Endometrium (tissue), 2 donors: ENCODE results near the gene GKAP1.
"Not testable (repeated sequence)": the region's sequence is repeated elsewhere in the genome, so short reads cannot be mapped to it uniquely, and the experiment has no call there.

ENCODE experiments used
- FAIRE-seq: peaks from 2 replicates; lab custom pipeline; 2012; peaks lifted over from hg19 to GRCh38; lab: Jason Lieb, UNC
- donor health status: control.
- donor health status: control.

The GKAP1 gene

DNA sequence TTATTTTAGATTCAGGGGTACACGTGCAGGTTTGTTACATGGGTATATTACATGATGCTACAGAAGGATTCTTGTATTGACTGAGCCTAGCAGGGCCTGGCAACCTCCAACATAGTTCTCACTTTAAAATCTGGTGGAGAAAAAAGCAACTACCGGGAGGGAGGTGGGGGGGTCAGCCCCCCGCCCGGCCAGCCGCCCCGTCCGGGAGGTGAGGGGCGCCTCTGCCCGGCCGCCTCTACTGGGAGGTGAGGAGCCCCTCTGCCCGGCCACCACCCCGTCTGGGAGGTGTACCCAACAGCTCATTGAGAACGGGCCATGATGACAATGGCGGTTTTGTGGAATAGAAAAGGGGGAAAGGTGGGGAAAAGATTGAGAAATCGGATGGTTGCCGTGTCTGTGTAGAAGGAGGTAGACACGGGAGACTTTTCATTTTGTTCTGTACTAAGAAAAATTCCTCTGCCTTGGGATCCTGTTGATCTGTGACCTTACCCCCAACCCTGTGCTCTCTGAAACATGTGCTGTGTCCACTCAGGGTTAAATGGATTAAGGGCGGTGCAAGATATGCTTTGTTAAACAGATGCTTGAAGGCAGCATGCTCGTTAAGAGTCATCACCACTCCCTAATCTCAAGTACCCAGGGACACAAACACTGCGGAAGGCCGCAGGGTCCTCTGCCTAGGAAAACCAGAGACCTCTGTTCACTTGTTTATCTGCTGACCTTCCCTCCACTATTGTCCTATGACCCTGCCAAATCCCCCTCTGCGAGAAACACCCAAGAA is 88.8 kb downstream of the GKAP1 start:
- not testable (repeated sequence) for FAIRE-seq

DNA sequence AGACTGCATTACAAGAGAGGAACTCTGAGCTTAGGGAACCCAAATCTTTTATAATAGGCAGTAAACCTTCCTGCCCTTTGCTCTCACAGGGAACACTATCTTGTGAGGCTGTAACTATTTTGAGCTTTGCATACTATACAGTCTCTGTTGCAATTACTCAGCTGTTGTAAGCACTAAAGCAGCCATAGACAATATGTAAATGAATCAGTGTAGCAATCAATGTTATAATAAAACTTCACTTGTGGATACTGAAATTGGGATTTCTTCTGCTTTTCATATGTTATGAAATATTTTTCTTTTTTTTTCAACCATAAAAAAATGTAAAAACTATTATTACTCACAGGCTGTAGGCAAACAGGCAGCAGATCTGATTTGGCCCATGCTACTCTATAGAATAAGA is 93.1 kb downstream of the GKAP1 start:
- no peak for FAIRE-seq

DNA sequence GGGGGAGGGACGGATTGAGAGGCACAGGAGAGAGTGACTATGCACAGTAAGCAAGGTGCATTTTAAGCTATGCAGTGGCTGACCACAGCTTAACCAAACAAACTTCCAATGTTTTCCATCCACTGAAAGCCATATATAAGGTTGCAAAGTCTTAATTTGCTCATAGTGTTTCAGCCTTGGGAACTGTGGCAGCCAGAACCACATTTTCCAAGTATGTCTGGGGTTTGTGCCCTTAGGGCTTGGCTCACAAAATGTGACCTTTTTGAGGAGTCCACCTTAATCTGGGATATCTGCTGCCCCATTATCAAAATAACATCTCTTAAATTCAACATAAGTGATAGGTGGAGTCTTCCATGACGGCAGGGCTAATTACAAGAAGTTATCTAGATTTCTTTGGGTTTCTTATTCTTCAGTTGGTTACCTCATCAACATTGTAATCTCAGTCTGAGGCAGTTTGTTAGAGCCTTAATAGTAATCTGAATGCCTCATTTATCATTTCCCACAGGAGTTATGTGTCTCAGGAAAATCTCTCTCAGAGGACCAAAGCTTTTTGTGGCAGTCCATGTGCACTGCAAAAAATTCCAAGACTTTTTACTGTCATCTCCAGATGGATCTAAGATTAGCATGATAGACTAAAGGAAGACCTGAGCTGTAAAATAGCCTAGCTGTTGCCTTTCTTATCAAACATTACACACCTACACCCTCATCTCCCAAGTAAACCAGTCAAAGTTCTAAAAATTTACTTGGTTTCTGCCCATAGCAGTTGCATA is 94.7 kb downstream of the GKAP1 start:
- FAIRE-seq, result no peak

DNA sequence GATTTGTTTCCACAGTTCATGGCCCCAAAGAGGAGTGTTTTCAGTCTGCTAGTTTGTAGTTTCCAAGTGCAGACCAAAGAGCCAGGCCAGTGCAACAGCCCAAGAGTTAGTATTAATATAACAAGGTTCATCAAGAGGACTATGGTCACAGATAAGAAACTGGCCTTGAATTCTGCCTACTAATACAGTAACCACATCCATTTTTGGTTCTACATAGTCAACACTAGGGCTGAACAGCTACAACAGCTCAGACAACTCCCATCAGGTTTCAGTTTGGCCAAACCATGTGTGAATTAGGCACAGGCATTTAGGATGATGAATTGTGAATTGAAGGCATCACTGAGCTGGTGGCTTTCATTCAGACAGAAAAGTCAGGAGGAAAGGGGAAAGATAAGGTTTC is 96.1 kb downstream of the GKAP1 start:
- FAIRE-seq, result no peak

DNA sequence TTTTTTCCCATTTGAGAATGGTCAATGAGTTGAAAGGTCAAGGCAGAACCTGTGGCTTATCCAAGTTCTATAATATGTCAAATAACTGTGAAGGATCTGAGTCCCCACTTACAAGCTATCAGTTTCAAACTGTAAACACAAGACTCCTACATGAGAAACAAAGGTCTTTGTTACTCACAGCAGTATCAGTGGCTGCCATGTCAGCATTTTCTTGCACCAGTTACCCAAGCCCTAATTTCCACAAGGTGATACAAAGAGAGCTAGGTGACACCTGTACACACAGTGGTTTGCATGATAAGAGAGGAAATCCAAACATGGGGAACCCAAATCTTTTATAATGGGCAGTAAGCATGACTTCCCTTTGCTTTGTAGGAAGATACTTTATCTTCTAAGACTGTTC is 101.8 kb downstream of the GKAP1 start:
- FAIRE-seq, result no peak

DNA sequence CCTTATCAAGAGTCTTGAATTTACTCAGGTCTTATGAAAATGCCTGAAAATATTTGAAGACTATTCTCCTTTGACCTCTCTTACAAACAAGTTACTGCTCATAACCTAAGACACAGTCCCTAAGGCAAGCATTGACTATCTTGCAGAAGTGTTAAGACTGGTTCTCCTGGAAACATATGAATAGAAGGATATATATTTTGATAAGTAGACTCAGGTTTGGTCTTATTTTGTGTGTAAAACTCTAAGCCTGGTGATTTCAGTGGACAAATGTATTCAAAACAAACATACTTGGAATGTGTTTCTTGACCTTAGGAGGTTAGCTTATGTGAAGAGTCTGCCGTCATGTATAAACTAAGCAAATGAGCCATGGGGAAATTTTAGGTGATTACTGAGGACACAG is 102.3 kb downstream of the GKAP1 start:
- FAIRE-seq, result no peak

DNA sequence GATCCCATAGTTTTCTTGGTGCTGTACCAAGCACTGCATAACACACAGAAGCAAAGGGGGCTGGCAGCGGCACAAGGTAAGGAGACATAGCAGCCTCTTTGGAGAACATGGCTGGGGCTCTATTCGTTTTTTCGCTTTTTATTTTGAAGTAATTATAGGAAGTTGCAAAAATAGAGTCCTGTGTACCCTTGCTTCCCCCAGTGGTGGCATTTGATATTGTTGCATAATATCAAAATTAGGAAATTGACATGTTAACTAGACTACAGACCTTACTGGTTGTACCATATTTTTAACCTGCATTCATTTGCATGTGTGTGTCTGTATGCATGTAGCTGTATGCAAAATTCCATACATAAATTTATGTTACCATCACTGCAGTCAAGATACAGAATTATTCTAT is 103.2 kb downstream of the GKAP1 start:
- no peak for FAIRE-seq

DNA sequence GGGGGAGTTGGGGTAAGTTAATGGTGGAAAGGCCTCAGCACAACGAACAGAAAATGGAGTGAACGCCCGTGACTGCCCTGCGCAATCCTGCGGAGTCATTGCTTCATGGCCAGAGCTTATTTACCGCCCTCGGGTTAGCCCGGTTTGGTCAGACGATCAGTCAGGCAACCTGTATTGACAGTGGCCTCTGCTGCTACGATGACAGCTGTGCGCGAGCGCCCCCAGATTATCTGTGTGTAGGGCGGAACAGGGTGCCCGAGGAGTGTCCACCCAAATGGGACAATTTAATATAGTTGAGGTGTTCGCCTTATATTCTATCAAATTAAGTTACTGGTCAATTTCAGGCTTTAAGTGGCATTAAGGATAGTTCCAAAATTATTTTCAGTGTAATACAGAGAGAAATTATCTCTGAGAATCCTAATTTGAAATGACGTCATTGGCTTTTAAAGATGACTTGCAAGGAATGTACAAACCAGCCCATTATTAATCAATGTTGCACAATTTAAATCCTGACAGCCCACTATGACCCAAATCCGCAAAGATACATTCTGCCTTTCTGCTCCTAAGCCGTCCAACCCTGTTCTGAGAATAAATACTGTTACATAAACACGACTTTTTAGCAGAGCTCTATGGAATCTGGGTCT is 108.9 kb downstream of the GKAP1 start:
- FAIRE-seq, result no peak

DNA sequence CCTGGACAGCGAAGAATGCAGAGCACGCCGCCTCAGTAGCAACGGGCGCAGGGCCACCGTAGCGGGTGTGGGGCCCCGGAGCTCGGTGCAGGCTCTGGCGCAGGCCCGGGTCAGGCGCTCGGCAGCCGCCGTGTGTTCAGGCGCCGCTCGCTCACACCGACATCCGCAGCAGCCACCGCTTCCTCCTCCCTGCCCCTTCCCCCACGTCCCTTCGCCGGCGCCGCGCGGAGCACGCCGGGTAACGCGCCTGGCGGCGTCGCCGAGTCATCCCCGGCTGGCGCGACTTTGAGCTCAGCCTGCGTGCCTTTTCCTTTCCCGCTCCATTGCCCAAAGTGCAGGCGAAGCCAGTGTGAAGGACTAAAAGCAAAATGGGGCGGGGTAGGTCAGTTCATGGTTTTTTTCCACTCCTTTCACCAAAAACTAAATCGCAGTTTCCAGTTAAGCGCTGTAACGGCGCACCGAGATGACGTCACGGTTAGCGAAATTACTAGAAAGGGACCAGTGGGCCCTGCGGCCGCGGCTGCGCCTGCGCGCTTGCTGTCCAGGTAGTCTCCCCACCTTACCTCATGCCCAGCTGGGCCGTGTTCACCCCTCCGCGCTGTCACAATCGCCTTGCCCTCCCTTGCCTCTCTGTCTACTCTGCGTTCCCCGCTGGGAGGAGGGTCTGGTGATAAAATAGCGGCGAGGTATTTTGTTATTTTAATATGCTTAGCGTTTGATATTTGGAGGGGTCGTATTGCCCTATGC is 109.6 kb downstream of the GKAP1 start, which contains the start of gene UBQLN1:
TSS of gene UBQLN1 (minus strand) at position 191 of the 747 bp plus-strand sequence. CDS start 279 bp downstream, outside the sequence.
- no peak for FAIRE-seq

DNA sequence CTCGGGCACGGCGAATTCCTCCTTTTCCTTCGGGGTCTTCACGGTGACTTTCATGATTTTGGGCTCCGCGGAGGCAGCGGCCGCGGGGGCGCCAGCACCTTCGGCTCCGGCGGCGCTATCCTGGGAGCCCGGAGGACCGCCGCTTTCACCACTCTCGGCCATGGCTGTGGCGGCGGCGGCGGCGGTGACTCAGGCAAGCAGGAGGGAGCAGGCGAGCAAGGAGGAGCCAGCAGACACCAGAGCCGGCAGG is 110.1 kb downstream of the GKAP1 start:
- FAIRE-seq, result no peak

DNA sequence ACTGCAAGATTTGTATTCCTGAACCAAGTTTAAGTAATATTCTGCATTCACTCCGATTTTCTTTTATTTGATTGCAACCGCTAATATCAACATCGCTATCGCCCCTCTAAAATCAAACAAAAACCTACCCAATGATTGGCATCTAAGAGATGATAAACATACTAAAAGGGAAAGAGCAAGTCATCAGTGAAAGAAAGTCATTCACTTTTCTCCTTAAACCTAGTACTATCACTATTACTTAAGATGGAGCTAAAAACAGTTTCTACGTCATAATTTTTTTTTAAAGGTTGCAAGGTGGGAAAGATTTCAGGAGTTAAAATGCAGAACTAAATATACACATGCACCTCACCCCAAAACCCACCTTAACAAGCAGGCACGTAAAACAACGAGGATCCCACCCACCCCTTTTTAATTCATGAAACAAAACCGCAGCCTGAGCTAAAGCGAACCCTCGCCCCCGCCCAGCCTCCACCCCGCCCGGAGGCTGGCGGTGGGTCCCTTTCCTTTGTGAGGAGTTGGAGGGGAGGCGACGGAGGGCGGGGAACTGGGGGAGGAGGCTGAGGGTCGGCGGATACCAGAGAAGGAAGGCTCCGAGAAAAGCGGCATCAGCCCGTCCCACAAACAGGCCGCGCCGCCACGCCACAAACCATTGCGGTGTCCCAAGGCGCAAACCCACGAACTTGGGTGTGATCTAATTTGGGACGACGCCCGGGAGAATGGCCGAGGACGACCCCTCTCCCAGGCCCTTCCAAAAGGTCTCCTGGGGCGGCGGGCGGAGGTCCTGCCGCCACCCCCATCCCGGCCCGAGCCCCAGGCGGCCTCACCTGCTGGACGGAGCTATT is 110.7 kb downstream of the GKAP1 start:
- no peak for FAIRE-seq

DNA sequence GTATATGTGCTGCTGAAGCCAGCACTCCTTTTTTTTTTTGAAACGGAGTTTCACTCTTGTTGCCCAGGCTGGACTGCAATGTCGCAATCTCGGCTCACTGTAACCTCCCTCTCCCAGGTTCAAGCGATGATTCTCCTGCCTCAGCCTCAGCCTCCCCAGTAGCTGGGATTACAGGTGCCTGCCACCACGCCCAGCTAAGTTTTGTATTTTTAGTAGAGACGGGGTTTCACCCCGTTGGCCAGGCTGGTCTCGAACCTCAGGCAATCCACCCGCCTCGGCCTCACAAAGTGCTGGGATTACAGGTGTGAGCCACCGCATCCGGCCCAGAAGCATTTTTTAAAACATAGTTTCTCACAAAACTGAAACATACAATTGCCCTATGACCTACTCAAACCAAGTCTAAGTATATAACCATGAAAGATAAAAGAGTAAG is 112.3 kb downstream of the GKAP1 start:
- FAIRE-seq, result not testable (repeated sequence)

DNA sequence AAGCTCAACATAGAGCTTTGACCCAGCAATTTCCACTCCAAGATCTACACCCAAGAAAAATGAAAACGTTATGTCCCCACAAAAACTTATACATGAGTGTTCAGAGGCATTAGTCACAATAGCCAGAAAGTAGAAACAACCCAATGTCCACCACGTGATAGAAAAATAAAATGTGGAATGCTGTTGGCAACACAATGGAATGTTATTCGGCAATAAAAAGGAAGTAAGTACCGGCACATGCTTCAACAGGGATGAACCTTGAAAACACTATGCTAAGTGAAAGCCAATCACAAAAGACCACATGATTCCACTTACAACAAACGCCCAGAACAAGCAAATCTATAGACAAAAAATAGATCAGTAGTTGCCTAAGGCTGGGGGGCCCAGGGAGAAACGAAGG is 115.8 kb downstream of the GKAP1 start:
- no peak for FAIRE-seq

DNA sequence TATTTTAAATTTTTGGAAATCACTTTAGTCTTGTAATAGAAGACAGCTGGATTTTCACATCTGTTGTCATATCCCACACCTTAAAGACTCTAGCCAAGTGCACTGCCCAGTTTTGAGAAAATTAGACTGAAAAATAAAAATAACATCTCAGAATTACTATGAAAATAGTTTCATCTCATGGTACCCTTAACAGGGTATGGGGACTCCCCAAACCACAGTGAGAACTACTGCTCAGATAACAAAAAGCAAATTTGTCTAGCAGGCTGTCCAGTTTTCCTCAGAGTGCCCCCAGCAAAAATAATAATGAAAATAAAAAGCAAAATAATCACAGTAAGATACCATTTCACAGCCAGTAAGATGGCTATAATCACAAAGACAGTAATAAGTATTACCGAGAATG is 116.3 kb downstream of the GKAP1 start:
- FAIRE-seq, result no peak

DNA sequence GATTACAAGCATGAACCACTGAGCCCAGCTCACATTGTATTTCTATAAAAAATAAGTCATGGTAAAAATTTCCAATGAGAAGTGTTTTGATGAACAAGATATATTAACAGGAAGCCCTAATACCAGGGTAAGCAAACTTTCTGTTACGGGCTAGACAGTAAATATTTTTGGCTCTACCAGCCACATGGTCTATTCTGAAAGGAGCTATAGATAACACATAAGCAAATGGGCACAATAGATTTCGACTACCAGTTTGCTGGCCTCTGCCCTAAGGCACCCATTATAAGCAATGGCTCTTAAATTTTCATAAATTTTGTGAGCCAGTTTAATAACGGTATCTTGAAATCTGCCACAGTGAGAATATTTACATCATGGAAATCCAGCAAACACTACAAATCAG is 118.0 kb downstream of the GKAP1 start:
- FAIRE-seq, result no peak

DNA sequence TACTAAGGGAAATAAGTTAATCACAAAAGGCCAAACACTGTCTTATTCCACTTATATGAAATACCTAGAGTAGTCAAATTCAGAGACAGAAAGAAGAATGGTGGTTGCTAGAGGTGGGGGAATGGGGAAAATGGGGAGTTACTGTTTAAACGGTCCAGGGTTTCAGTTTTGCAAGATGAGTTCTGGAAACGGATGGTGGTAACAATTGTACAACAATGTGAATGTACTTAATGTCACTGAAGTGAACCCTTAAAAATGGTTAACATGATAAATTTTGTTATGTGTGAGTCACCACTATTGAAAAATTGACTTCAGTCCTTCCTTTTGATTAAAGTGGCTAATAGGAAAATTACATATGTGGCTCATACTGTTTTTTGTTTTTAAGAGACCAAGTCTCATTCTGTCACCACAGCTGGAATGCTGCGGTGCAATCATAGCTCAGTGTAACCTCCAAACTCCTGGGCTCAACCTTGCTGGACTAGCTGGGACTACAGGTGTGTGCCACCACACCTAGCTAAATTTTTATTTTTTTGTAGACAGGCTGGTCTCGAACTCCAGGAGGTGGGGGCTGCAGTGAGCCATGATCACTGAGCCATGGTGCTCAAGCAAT is 118.5 kb downstream of the GKAP1 start:
- no peak for FAIRE-seq

DNA sequence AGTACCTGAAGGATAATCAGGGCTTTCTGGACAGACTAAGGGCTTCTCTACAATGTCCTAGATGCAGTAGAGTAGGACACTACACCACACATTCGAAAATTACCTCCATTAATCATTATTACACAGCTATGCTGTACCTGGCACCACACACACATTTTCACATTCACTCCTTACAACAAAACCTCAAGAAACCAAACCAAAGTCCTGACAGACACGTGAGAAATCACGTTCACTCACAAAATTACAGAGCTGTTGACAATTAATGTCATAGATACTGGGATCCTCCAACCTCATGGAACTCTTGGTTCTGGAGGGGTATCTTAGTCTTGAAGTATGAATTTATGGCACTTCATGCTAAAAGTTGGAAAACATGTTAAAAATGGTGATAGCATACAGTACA is 126.1 kb downstream of the GKAP1 start:
- no peak for FAIRE-seq
